ENCODE results near the gene GFRA1.

GFRA1 gene

DNA sequence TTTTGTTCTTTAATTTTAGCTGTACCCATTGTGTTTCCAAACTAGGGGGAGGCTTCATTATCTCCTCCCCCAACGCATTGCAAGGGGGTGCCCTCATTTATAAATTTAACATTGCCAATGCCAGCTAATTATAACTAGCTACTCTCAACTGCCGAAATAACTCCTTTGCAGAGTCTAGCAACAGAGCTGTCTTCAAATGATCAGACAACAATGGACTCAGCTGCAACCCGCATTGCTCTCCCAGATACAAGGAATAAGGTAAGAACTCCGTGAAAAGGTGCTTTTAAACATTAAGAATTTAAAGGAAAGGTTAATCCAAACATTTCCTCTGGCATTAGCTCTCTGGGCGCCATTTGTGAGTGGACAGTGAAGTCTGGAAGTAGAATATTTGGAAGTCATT lies 116.2 kb downstream of the GFRA1 start:
- DNase-seq, result no peak

DNA sequence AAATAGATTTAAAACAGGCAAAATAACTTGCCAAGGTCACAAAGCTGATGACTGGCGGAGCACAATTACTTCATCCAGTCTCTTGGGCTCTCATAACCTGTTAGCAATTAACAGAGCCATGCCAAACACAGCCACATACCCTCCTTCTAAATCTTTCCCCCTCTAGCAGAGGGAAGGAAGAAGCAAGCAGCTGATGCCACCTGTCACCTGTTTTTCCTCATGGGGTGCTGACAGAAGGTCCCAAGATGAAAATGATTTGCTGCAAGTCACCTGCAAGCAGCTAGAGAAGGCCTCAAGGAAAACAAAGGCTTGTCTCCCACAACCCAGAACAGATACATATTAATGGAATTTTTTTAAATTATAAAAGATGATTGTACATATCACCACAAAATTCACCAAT lies 117.8 kb downstream of the GFRA1 start:
- no peak for DNase-seq

DNA sequence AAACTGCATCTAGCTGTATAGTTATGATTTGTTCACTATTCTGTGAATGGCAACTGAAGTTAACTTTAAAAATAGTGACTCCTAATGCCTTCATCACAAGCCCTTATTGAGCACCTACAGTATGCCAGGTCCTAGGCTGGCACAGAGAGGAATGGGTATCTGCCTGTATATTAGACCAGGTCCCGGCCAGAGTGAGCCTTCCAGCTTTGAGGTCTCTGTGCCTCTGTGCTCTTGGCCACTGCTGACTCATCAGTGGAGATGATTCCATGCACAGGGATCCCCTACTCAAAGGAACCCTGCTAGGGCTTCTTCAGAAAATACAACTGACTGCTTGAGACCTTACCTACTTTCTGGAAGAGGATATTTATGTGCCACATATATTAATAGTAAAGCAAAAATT lies 118.4 kb downstream of the GFRA1 start:
- no peak for DNase-seq

DNA sequence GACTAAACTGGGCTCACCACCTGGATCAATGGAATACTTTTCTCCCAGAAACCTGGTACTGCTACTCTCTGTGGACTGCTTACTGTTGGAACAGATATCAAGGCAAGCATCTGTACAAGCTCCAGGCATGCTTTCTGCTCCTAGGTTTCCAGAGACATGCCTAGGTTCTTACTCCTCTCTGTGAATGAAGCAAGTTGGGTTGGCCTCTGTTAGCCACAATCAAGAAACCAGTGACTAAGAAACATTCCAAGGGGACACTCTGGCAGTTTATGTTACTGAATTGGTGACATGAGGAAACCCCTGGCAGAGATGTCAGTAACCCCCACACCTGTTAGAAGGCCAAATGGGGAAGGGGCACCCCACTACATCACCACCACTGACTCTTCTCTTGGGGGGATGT lies 121.9 kb downstream of the GFRA1 start:
- DNase-seq, result no peak

DNA sequence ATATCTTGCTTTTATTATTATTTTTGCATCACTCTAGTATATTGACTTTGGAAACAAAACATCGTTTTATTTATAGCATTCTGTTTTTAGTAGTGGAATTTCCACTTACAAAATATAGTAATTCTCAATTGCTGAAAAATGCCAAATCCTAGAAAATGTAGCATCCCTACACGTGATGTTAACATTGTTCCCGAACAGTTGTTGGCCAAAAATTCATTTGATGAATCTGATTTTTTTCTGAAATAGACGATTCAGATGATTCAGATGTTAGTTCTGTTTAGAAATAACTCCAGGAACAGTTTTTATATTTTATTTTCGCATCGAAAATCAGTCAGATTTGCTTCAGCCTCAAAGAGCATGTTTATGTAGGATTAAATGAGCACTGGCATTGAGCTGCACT lies 122.4 kb downstream of the GFRA1 start:
- DNase-seq, result no peak

DNA sequence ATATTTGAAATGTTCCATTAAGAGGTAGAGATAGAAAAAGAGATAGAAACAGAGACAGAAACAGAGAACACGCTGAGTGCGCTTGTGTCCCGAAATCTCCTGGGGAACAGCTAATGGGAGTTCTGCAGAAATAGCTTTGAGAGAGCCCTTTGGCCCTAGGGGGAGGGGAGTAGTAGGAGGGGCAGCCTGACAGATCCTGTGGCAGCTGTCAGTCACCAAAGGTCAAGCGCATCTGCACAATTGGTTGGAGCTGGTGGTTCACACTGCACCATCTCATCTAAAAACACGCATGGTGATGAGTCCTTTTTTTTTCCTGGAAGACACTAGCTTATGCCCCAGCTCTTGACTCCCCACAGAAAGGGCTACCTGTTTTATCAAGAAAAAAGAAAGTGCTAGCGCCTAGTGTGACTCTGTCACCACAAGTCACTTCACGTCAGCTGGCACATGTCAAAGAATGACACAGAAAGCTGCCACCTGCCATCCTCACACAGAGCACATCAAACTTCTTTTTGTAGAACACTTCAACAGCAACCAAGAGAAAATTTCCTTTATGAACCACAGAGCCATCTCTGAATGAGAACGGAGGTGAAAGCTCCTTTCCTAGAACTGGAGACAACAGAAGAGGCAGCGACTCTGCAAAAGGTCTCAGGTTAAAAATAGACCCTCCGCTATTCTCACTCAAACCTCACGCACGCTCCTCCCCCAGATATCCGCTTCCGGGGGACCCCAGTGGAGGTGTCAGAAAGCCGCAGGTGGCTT lies 125.7 kb downstream of the GFRA1 start:
- DNase-seq, result no peak

DNA sequence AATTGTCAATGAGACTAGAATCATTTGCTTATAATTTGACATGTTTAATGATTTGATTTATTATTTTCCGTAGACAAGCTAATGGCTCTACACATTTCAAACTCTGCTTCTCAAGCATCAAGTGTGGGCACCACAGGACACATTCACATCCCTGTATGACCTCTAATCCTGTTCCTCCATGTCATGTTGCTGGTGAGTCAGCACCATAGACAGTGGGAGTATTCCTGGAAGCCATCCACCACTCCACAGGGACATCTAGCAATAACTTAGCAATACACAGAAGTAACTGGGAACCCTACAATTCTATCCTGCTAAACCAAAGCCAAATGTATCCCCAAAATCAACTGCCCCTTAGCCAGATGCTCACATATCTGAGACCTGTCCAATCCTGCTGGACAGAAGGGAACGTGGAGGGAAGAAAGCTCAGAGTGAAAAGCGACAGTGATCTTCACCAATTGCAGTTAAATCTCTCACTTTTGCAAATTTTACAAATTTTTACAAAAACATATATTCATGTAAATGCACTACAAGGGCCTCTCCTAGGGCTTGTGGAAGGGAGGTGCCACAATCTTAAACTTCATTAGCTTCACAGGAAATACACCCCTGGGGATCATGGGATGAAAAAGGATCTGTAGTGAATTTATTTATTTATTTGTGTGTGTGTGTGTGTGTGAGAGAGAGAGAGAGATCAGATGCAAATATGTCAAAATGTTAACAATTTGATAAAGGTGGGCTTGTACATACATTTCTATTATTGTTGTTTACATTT lies 126.5 kb downstream of the GFRA1 start:
- DNase-seq, result no peak

DNA sequence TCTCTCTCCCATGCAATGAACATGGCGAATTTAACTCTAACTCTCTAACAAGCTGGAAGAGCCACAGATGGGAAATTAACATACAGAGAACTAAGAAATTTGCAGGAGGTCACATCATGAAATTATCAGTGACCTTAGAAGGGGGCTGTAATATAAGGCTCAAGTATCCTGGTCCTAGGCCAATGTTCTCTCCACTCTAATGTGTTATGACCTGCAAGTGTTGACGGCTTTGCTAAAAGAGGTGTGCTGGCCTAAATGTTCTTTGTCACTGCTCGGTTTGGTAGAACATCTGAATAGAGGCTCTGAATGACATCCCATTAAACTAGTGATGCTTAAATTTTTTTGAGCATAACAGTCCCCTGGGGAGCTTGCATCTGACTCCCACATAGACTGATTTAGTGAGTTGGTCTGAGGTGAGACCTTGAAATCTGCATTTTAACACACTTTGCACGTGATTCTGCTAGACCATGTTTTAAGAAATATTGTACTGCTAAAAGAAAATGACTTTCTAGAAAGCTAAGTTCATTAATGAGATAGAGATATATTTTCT lies 129.3 kb downstream of the GFRA1 start:
- DNase-seq, result no peak

DNA sequence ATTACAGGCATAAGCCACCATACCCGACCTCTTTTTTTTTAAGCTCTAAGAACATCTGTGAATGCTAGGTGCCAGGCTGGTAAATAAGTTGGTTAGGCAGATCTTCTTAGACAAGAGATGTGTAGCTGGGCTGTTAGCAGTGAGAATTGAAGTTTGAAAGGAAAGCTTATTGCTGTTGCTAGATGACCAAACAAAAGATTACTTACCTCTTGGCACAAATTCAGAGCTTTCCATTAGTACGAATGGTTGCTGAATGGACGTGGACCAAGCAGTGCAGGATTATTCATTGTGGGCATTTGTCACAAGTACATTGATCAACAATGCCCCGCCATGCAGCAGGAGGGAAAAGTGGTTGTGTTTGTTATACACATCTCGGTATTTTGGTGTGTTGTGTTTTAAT lies 131.2 kb downstream of the GFRA1 start:
- DNase-seq, result no peak

DNA sequence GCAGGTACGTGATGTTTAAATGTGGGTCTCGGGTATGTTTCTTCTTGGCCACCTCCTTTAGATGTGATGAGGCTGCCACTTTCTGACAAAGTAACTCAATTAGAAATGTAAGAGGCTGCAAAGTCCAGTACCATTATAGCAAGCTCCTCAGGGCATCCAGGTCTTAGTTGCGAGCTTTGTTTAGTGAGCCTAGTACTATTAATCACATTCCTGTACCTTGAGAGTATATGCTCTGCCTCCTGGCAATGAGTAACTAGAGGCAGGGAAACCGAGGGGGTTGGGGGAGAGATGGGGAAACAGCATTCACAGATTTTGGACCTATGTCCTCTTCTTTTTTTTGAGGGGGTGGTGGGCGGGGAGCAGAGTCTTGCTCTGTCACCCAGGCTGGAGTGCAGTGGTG lies 131.8 kb downstream of the GFRA1 start:
- no peak for DNase-seq

DNA sequence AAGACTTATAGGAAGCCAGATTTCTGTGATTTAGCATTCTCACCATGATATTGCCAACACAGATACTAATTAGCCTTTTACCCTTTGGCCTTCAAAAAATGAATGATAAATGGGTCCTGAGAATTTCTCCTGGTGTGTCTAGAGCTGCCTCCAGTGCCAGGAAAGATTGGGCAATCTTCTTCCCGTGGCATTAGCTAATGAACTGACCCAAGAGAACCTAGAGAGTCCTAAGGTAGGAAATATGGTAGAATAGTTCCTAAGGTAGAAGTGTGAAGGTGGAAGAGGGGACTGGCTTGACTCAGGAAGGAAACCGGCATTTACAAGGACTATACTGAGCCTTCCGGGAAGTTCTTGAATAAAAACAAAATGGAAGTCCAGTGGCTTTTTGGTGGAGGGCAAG lies 133.1 kb downstream of the GFRA1 start:
- no peak for DNase-seq

DNA sequence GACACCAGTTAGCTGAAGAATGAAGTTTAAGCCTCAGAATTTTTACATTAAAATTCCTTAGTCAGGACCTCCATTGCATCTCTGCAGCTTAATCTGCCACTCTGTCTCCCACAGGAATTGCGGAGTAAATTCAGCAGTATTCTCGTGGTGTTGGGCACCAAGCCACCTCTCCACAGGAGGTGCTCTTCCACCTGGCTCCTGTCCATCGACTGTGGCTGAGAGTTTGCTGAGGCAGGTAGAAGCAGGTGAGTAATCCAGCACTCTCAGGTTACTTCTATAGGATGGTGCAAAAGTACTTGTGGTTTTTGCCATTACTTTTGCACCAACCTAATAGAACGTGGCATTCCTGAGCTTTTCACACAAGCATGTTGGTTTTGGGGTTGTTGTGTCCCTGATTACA lies 134.1 kb downstream of the GFRA1 start:
- no peak for DNase-seq

DNA sequence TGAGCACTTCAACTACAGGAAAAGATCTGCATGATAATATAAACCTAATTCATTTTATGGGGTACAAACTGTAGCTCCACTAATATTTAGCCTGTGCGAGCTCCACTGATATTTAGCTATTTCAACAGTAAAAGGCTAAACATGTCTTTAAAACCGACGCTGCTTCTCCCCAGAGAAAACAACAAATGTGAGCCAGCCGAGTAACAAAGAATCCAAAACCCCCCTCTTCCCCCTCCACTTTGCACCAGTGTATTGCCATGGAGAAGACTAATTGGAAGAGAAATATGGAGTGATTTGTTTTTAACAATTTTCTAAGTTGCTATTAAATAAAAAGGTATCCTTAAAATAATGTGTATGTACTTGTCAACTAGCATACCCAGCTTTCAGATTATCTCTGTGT lies 136.7 kb downstream of the GFRA1 start:
- no peak for DNase-seq

DNA sequence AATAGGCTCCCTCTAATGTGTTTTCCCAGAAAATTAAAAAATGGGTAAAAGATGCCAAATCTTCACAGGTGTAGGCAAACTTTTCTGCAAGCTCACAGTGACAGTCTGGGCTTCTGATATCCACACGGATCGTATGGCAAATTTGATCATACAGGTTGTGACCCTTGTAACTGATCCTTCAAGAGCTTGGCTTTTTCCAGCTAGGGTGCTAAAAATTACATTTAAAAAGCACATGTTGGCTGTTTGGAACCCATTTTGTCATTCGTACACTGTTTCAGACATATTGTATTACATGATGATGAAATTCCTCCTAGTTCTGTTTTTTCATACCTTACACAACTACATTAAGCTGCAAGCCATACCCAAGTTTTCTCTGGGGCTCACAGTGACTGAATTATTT lies 138.7 kb downstream of the GFRA1 start:
- no peak for DNase-seq

DNA sequence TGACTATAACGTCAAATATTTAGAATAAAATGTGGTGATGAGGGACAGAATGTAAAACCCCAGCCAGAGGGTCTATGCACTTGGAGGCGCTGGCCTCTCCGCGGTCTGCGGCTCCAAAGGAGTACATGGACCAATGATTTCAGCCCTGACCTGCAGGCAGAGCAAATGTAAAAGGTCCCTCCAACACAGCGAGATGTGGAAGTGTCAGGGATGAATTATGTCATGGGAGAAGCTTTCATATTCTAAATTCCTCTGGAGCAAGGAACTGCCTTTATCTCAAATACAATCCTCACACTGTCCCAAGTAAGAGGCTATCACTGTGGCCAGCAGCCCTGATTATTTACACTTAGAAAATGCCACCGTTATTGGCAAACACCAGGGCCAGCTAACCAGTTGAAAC lies 139.4 kb downstream of the GFRA1 start:
- DNase-seq, result no peak

DNA sequence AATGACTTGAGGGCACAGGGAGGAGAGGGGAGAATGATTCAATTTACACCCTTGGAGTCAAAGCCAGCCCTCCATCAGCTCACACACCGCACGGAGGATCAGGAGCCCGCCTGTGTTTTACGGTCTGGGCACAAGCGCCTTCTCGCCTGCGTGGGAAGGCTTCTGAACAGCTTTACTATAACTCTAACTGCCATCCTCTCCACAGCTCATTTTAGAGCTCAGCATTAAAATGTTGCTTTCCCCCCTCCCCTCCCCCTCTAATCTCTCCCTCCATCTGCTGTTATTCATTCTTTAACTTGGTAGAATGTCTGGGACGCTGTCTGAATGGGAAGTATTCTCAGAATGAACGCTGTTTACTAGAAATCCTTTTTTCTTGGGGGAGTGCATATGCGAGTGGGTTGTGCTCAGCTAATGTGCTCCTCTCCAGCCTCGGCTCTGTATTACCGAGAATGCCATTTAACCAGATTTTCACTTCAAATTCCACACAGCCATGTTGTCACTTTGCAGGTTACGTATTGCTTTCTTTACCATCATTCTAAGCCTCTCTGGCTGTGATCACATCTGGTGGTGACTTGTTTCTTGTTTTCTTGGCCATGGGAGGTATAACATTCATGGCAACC lies 140.1 kb downstream of the GFRA1 start:
- DNase-seq, result no peak

DNA sequence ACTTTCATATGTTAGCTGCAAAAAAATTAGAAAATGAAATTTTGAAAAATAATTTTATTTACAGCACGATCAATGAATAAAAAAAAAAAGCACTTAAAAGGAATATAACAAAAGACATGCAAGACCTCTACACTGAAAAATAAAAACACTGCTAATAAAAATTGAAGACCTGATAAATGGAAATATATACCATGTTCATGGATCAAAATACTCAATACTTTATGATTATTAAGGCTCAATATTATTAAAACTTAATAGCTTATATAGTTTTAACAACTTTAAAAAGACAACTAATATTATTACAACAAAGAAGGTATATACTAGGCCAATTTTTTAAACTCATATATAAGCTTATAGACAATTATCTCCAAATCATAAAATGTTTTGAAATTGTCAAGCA lies 143.0 kb downstream of the GFRA1 start:
- DNase-seq, result no peak

DNA sequence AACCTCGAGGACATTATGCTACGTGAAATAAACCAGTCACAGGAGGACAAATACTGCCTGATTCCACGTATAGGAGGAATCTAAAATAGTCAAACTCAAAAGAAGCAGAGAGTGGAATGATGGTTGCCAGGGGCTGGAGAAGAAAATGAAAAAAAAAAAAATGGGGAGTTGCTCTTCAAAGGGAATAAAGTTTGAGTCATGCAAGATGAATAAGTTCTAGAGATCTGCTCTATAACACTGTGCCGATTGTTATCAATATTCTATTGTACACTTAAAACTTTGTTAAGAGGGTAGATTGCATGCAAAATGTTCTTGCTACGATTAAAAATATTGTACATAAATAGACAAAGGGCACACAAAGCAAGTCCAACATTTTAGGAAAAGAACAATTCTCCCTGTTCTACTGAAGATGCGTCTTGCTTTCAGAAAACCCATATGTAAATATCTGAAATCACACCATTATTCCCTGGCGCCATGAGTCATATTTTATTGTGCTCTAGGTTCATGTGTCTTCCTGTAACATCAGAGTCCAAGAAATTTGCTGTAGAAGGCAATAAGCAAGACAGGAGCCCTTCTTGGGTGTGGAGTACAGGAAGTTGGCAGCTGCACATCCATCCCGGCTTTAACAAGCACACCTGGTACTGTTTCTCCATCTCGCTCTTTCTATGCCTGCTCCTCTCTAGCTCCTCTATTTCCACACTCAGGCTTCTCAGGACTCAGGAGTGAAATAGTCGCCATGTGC lies 145.9 kb downstream of the GFRA1 start:
- no peak for DNase-seq

DNA sequence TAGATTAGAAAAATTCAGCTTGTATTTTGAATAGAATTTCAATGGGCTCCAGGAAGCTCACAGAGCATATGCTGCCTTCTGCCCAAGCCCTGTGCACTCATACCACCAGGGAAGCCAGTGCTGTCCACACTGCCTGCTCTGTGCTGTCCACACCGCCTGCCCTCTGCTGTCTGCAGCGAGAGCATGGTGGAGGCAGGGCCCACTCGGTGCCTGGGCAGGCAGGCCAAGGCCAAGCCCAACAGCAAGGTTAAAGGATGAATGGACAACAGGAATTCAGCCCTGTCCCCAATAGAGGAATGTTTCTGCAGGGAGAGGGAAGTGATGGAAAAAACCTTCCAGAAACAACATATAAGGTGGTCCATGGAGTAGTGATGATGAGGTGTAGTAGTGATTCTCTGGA lies 146.8 kb downstream of the GFRA1 start:
- DNase-seq, result no peak

DNA sequence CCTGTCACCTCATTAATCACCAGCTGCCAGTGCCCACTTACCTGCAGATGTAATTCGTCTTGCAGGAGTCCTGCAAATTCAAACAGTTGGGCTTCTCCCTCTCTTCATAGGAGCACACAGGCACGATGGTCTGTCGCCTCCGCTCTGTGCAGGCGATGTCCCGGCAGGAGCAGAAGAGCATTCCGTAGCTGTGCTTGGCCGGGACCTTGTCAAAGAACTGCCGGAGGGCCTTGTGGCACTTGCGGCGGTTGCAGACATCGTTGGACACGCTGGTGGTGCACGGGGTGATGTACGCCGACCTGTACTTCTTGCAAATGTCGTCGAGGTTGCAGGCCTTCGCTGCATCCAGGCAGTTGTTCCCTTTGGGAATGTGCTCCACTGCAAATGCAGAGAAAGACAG lies 147.8 kb downstream of the GFRA1 start:
- no peak for DNase-seq

DNA sequence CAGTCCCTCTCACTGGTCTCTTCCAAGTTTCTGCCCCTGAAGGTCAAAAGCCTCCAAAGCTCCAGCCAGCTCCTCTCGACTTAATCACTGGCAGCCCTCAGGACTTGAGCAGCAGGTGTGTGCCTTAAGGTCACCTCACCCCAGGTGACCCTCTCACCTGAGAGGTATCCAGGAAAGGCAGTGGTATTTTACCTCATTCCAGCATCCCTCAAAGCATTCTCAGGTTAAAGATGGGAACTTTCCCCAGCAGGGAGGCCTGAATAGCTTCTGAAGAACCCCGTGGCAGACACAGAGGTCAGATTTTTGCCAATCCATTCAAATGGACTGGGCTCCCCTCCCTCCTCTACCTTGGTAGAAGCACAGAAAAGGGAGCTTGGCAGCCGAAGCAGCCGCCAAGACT lies 148.2 kb downstream of the GFRA1 start:
- no peak for DNase-seq

DNA sequence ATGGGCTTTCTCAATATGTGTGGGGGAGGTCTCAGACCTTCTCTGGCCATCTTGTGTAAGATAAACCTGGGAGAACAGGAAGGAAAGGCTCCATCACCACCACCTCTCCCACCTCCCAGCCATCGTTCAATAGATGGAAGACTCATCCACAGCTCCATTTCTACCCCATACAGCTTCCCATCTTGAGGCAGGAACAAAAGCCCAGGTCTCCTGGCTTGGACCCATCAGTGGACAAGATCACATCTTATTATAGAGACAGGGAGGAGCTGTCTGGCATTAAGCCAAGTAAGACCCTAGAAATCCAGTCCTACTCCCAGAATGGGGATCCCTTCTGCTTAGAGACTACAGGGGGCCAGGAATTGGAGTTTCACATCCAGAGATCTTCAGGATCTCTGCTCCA lies 150.3 kb downstream of the GFRA1 start:
- no peak for DNase-seq

All from C1 segment of cervical spinal cord (tissue), 14 donors.